HG03460 (cell line): ENCODE data around the gene BCAS1.

Experiments used
- ATAC-seq: cut with Tn5 transposase; IDR thresholded peaks from one replicate; pipeline ENCODE4 v1.9.1; 2021; ENCODE audit not compliant: unreplicated experiment

BCAS1 gene

DNA sequence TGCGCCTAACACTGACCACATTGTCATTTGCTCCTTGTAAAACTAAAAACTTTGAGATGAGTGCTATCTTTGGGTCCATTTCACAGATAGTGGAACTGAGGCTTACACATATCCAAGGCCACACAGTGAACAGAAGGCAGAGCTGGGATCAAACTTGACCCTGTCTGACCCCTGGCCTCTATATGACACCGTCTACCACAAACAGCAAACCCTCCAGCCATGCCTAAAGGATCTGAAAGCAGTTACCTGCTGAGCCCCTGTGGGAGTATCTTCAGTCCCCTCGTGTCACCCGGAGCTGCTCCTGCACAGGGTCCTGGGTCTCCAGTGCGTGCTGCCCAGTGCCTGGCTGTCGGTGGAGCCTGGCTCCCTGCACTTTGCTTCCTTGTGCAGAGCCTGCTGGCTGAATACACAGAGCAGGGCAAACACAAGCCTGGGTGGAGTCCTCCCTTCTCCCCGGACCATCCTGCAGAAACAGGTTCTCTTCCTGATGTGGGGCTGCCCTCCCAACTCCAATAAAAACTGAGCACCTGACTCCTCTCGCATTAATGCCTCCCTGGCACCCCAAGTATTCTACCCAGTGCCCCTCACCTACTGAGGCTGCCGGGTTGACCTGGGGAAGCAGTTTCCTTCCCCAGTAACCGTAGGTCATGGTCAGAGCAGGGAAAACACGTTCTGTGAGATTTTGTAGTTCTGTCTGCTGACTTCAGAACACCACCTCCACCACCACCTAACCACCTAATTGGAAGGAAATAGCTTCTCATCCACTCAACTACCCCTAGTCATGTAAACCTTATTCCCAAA is at the start of gene BCAS1:
TSS of gene BCAS1 (minus strand) at position 408 of the 801 bp plus-strand sequence. CDS start 11,876 bp downstream, outside the sequence.
- ATAC-seq, result no peak

GRCh38 chr20:54119744-54120143 is 49.4 kb upstream of the BCAS1 start:
- ATAC-seq, result no peak

- ATAC-seq, result no peak
These were observed 48.0 kb upstream of the BCAS1 start for GRCh38 chr20:54118220-54119001.

DNA sequence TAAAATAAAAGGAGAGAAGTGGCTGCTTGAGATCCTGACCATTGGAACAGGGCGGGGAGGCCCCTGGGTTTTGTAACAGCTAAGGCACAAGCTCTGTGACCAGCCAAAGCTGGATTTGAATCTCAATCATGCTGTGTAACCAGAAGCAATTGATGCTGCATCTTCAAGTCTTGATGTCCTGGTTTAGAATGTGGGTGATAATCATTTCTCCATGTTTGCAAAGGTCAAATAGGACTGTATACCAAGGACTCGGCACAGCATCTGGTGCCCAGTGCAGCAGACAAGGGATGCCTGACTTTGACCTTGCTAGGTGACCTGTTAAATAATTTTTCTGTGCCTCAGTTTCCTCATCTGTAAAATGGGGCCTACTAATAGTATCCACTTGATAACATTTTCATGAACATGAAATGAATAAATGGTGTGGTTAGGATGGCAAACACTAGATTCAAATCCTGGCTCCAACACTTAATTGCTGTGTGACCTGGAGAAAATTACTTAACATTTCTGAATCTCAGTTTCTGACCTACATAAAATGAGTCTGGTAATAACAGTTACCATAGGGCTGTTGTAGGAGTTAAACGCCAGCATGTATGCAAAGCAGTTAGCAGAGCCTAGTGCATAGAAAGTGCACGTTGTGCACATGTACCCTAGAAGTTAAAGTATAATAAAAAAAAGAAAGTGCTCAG is 46.3 kb upstream of the BCAS1 start:
- ATAC-seq, result no peak

DNA sequence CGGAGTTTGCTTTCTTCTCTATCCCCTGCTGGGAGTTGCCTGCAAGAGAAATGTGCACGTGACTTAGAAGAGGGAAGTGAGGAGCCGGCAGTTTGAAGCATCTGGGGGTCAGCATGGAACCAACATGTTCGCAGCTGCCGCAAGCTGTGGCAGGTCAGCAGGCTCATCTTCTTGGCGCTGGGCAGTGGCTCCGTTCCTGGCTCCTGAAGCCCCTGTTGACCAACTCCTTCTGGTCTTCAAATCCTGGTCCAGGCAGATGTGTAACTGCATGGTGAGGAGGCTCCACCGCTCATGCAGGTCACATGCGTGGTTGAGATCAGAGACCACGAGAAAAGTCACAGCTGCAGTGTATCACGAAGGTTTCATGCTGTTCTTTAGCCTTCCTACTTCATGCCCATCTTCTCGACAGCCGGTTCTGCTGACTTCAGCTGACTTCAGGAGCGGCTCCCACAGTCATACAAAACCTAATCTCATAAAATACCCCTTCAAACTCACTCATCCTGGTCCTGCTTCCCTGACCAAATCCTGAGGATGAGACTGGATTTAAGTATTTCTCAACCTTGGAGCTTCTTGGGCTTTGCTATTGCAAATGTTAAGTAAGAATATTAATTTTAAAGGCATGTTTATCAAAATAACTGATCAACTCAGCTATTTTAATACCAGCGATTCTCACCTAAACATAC is 44.9 kb upstream of the BCAS1 start:
- no peak for ATAC-seq

DNA sequence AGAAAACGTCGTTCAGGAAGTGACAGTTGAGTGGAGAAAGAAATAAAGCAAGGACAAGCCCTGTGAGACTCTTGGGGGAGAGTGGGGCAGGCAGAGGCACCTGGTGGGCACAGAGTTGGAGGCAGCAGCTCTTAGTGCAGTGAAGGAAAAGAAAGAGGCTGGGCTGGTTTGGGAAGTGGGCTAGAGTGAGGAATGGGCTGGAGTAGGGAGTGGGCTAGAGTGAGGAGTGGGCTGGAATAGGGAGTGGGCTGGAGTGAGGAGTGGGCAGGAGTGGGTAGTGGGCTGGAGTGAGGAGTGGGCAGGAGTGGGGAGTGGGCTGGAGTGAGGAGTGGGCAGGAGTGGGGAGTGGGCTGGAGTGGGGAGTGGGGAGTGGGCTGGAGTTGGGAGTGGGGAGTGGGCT is 43.7 kb upstream of the BCAS1 start:
- ATAC-seq, result no peak

DNA sequence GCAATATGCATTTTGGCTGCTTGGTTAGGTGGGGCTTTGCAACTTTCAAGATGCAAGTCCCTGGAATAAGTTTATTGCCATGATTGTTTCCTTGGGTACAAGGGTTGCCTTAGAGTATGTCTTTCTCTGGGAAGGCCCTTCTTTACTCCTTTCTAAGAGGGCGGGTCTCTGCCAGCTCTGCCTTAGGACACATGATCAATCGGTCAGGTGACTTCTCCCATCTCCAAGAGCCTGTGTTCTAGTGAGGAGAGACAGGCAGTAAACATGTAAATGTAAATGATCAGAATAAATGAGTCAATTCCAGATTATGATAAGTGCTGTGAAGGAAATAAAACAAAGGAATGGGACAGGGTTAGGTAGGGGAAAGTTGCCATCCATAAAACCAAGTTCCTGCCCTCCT is 43.2 kb upstream of the BCAS1 start:
- no peak for ATAC-seq

- no peak for ATAC-seq
These were observed 42.0 kb upstream of the BCAS1 start for GRCh38 chr20:54112221-54112884.

GRCh38 chr20:54111460-54111859 is 41.1 kb upstream of the BCAS1 start:
- no peak for ATAC-seq

DNA sequence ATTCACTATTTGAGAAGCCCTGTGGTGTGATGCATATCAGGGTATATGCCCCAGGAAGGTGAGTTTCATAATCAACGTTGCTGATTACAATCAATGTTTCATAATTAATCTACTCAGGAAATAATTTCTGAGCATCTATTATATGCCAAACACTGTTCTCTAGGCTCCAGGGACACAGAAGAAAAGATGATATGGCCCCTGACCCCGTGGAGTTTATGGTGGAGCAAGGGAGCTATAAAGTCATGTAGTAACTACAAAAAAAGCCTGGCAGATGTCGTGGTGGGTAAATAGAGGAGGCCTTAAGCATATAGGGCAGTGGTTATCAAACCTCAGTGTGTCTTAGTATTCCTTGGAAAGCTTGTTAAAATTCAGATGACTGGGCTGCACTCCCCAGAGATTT is 40.1 kb upstream of the BCAS1 start:
- ATAC-seq, result no peak

DNA sequence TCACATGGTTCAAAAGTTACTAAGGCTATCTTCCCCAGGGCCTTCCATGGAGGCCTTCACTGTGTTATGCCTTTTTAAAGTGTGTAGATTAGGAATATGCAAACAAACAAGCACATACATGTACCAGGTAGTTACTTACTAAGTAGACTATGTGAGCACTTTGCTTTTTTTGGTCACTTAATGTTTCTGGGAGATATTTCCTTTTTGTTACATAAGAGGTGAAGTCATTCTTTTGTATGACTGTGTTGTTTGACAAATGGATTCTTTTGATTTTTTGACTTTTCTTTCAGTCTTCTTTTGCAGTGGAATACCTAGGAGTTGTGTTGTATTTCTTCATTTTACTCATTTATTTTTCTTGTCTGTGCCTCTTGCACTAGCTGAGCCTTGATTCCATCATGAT is 39.6 kb upstream of the BCAS1 start:
- ATAC-seq, result no peak

DNA sequence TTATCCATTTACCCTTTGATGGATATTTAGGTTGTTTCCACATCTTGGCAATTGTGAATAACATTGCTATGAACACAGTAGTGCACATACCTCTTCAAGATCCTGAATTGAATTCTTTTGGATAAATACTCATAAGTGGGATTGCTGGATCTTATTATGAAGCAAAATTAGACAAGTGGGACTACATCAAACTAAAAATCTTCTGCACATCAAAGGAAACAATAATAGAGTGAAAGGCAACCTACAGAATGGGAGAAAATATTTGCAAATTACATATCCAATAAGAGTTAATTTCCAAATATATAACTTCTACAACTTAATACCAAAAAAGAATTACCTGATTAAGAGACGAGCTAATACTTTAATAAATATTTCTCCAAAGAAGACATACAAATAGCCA is 38.4 kb upstream of the BCAS1 start:
- no peak for ATAC-seq

DNA sequence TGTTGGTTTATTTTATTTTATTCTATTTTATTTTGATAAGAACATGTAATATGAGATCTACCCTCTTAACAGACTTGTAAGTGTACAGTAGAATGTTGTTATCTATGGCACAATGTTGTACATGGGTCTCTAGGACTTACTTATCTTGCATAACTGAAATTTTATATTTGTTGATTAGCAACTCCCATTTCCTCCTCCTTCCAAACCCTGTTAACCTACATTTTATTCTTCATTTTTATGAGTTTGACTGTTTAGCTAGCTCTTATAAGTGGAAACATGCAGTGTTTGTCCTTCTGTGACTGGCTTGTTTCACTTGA is 37.9 kb upstream of the BCAS1 start:
- no peak for ATAC-seq

DNA sequence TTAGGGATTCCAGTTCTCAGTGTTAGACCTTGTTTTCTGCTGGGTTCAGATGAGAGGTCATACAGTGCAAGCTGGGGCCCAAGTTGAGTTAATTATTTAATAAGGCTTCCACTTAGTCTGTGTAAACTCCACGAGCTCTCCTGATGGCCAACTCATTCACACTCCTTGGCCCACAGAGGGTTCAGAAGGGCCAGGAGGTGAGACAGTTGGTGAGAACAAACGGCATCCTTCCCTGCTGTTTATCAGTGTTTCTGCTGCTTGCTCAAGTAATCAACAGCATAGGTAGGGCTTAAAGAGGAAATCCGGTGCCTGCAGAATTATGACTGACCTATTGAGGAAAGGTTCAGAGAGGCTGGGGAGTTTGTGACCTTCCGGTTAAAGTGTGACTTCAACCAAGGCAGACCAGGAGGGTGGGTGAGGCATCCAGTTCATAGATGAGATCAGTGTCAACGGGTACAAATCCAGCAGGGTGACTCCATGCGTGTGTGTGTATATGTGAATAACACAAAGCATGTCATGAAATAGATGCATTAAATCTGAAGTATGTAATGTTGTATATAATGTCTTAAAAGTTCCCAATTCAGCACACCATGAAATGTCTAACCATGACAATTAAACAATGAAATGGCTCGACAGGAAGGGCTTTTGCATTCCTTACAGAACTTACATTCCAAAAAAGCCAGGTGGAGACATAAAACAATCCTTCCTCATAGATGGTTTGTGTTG is 37.4 kb upstream of the BCAS1 start:
- no peak for ATAC-seq

DNA sequence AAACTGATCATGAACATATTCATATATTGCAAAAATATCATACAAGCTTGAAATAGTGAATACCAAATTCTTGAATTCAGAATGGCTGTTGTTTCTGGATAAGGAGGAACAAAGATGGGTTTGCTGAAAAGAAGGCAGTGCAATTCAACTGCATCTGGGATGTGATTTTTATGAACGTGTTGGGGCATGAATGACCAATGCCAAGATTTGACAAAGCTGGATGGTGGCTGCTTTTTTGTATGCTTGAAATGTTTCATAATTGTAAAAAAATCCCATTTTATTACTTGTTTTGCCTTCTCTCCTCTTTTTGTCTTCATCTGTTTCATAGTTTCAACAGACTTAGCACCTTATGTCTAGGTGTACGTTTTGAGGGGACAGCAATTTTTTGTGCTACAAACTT is 36.8 kb upstream of the BCAS1 start:
- ATAC-seq, result no peak

DNA sequence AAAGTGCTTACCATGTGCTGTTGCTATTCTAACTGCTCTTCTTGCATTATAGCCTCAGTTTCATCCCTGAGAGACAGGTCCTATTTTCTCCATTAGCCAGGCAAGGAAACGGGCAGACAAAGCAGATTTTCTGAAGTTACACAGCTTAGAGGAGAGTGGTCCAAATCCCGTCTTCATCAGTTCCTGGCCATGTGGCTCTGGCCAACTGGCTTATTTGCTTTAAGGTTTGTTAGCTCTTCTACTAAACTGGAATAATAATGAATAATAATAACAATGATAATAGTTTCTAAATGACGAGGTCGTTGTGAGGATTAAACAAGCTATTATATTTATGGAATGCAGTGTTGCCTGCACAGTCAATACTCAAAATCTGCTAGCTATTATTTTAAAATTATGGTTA is 35.8 kb upstream of the BCAS1 start:
- ATAC-seq, result no peak

DNA sequence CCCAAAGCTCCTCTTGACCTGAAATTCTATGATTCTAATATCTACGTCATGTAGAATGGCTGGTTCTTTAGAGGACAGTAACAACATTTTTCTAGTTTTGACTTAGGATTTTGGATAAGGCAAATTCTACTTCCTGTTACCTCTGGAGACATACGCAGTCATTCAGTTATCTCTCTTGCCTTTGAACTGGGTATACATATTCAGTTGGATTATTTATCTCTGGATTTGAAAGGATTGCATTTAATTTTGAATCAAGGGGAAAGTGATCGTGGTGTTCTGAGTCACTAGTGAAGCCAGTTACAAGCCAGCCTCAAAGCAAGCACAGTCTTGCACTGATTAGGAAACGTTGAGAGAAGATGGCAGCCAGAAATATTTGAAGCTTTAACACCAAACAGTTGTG is 35.3 kb upstream of the BCAS1 start:
- ATAC-seq, result no peak

DNA sequence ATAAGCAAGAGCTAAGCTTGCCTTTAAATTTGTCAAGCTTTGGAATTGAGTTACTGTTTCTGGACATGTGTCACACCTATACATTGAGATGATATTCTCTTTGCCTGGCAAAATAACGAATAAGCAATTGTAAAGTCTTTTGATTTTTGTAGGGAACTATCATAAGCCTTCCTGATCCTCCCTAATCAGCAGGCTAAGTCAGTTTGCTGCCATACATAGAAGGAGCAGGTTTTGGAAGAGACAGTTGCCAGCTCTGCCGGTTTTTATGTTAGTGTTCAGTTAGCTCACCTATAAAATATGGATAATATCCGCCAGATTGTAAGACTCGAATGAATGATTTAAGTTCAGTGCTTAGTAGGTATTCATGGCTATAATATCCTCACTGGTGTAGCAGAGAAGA is 34.4 kb upstream of the BCAS1 start:
- ATAC-seq, result no peak

DNA sequence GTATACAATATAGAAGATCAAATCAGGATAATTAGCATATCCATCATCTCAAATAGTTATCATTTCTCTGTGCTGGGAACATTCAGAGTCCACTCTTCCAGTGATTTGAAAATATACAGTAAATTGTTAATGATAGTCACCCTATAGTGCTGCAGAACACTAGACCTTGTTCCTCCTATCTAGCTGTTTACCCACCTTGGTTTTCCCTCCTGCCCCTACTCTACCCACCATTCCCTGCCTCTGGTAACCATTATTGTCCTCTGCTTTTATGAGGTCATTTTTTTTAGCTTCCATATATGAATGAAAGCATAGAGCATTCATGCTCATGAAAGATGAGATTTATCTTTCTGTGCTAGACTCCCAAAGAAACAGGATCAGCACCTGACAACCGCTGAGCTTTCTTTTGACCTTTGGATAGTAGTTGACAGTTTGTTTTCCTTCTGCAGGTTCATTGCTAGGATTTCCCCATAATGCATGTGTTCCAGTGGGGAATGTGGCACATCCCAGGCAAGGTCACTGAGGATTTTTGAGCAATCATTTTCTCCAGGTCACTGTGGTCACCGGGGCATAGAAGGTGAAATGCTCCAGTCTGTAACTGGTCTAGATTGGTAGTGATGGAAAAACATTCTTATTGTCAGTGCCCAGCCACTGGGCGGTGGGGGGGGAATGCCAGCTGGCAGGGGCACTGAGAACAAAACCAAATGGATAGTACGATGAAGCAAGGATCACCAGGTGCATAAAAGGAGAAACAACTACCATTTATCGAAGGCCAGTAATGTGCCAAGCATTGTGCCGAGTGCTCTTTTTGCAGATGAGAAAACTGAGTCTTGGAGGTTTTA is 33.6 kb upstream of the BCAS1 start:
- ATAC-seq, result no peak
